SK-N-SH treated with all-trans-retinoic acid at 6 μM for 48 hours (cell line): ENCODE data around the gene ZBTB7C.
A peak's percentile ranks its signal among the peaks of the same experiment; 100 is the strongest.

Experiments
- ATAC-seq: fragments of 200-7000 bp; cut with Tn5 transposase; 3 replicates; pipeline ENCODE4 v1.9.1; 2020; ENCODE audit warnings: mild to moderate bottlenecking, moderate library complexity
- ARNTL ChIP-seq: fragments of 450-650 bp; formaldehyde crosslinking; IDR thresholded peaks from 2 replicates; pipeline ENCODE4 v1.5.0; 2020; ENCODE audit warnings: low read depth, mild to moderate bottlenecking, moderate library complexity, borderline replicate concordance
- BACH2 ChIP-seq: fragments of 250-450 bp; sonication (Bioruptor Pico); IDR thresholded peaks from 2 replicates; pipeline ENCODE4 v1.9.0; 2021; ENCODE audit warnings: mild to moderate bottlenecking, borderline replicate concordance
- CREB5 ChIP-seq: fragments of 250-450 bp; sonication (Bioruptor Pico); IDR thresholded peaks from 2 replicates; pipeline ENCODE4 v1.5.1; 2020; ENCODE audit warnings: low read depth, mild to moderate bottlenecking, moderate library complexity
- CSDC2 ChIP-seq: fragments of 250-450 bp; sonication (Bioruptor Pico); IDR thresholded peaks from 2 replicates; pipeline ENCODE4 v1.5.0; 2020; ENCODE audit warnings: mild to moderate bottlenecking, moderate library complexity
- ESRRG ChIP-seq: fragments of 250-450 bp; sonication (Bioruptor Pico); IDR thresholded peaks from 2 replicates; pipeline ENCODE4 v1.6.1; 2021; ENCODE audit warnings: mild to moderate bottlenecking
- ISL1 ChIP-seq: fragments of 250-450 bp; sonication (Bioruptor Pico); IDR thresholded peaks from 2 replicates; pipeline ENCODE4 v2.1.2; 2022; ENCODE audit warnings: mild to moderate bottlenecking, moderate library complexity
- OSR1 ChIP-seq: fragments of 250-450 bp; sonication (Bioruptor Pico); IDR thresholded peaks from 2 replicates; pipeline ENCODE4 v1.8.0; 2022; ENCODE audit warnings: moderate library complexity, mild to moderate bottlenecking, inconsistent platforms
- POU6F1 ChIP-seq: fragments of 250-450 bp; sonication (Bioruptor Pico); IDR thresholded peaks from 2 replicates; pipeline ENCODE4 v1.8.0; 2021; ENCODE audit warnings: low read depth, mild to moderate bottlenecking, moderate library complexity, borderline replicate concordance
- PPARA ChIP-seq: fragments of 250-450 bp; sonication (Bioruptor Pico); IDR thresholded peaks from 2 replicates; pipeline ENCODE4 v1.5.0; 2020; ENCODE audit warnings: mild to moderate bottlenecking, borderline replicate concordance
- RARB ChIP-seq: fragments of 250-450 bp; sonication (Bioruptor Pico); IDR thresholded peaks from 2 replicates; pipeline ENCODE4 v1.8.0; 2021; ENCODE audit warnings: mild to moderate bottlenecking, moderate library complexity
- SNAI2 ChIP-seq: fragments of 250-450 bp; sonication (Bioruptor Pico); IDR thresholded peaks from 2 replicates; pipeline ENCODE4 v1.5.0; 2020; ENCODE audit warnings: mild to moderate bottlenecking, moderate library complexity
- TCF4 ChIP-seq: fragments of 250-450 bp; sonication (Bioruptor Pico); IDR thresholded peaks from 2 replicates; pipeline ENCODE4 v1.8.0; 2021; ENCODE audit warnings: mild to moderate bottlenecking, moderate library complexity, borderline replicate concordance
- TOX ChIP-seq: fragments of 250-450 bp; sonication (Bioruptor Pico); IDR thresholded peaks from 2 replicates; pipeline ENCODE4 v1.8.0; 2021; ENCODE audit warnings: mild to moderate bottlenecking, moderate library complexity, borderline replicate concordance
- ZC3H10 ChIP-seq: fragments of 250-450 bp; sonication (Bioruptor Pico); IDR thresholded peaks from 2 replicates; pipeline ENCODE4 v1.5.1; 2021; ENCODE audit warnings: mild to moderate bottlenecking, moderate library complexity
- ZFP3 ChIP-seq: fragments of 250-450 bp; sonication (Bioruptor Pico); IDR thresholded peaks from 2 replicates; pipeline ENCODE4 v1.5.0; 2020; ENCODE audit warnings: mild to moderate bottlenecking, moderate library complexity
- ZFP30 ChIP-seq: fragments of 450-650 bp; formaldehyde crosslinking; IDR thresholded peaks from 2 replicates; pipeline ENCODE4 v1.5.0; 2022; ENCODE audit warnings: mild to moderate bottlenecking, moderate library complexity
- ZNF565 ChIP-seq: fragments of 450-650 bp; formaldehyde crosslinking; conservative IDR thresholded peaks from 2 replicates; pipeline ENCODE4 v1.5.0; 2020; ENCODE audit warnings: low read depth, mild to moderate bottlenecking, moderate library complexity
- ZNF70 ChIP-seq: fragments of 450-650 bp; formaldehyde crosslinking; IDR thresholded peaks from 2 replicates; pipeline ENCODE4 v1.5.0; 2020; ENCODE audit warnings: mild to moderate bottlenecking, moderate library complexity
- ZNF8 ChIP-seq: fragments of 450-650 bp; formaldehyde crosslinking; IDR thresholded peaks from 2 replicates; pipeline ENCODE4 v1.5.0; 2020; ENCODE audit warnings: mild to moderate bottlenecking, moderate library complexity
- TF ChIP-seq, protein P1 (sequence below): fragments of 250-450 bp; sonication (Bioruptor Pico); IDR thresholded peaks from 2 replicates; pipeline ENCODE4 v1.8.0; 2020; ENCODE audit warnings: mild to moderate bottlenecking, moderate library complexity, borderline replicate concordance
- TF ChIP-seq, protein P2 (sequence below): fragments of 250-450 bp; sonication (Bioruptor Pico); IDR thresholded peaks from 2 replicates; pipeline ENCODE4 v1.5.1; 2021; ENCODE audit warnings: mild to moderate bottlenecking, moderate library complexity
- TF ChIP-seq, protein P3 (sequence below): fragments of 250-450 bp; sonication (Bioruptor Pico); IDR thresholded peaks from 2 replicates; pipeline ENCODE4 v1.5.0; 2020; ENCODE audit warnings: mild to moderate bottlenecking, moderate library complexity

ZBTB7C gene

DNA sequence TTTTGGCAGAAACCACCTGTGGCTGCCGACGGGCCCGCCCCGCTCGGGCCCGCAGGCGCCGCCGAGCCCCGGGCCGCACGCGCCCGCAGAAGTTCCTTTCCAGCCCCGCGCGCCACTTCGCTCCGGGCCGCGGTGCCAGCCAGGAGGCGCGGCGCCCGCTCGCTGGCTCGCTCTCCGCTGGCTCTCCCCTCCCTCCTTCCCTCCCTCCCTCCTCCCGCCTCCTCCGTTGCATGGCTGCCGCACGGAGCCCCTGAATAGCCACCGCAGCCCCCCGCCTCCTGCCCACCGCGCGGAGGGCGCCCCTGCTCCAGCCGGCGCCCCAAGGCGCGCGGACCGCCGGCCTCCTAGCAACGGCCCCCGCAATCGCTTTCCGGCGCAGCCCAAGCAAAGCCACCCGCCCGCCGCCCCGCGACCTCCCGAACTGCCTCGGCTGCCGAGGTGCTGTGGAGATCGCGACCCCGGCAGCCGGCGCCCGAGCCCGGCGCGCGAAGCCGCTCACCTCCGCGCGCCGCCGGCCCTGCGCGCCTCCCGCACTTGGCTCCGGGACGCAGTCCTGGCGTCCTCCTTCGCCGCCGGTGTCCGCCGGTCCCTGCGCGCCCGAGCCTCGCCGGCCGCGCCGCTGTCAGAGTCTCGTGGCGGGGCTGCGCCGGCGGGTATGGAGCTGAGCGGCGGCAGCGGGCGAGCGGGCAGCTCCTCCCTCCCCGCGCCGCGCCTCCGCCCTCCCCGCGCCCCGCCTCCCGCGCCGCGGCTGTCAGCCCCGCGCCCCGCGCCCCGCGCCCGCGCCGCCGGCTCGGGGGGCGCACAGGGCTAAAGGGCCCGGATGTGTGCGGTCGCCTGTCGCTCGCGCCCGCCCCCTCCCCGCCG lies at the start of gene ZBTB7C:
Gene ZBTB7C, minus strand, starts transcription at position 657 of the 864 bp plus-strand sequence.
- peak; percentile 11; the same call in 2 of the 3 replicates for ATAC-seq
- TF ChIP-seq, protein P1, sequence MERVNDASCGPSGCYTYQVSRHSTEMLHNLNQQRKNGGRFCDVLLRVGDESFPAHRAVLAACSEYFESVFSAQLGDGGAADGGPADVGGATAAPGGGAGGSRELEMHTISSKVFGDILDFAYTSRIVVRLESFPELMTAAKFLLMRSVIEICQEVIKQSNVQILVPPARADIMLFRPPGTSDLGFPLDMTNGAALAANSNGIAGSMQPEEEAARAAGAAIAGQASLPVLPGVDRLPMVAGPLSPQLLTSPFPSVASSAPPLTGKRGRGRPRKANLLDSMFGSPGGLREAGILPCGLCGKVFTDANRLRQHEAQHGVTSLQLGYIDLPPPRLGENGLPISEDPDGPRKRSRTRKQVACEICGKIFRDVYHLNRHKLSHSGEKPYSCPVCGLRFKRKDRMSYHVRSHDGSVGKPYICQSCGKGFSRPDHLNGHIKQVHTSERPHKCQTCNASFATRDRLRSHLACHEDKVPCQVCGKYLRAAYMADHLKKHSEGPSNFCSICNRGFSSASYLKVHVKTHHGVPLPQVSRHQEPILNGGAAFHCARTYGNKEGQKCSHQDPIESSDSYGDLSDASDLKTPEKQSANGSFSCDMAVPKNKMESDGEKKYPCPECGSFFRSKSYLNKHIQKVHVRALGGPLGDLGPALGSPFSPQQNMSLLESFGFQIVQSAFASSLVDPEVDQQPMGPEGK = no peak
- TF ChIP-seq CREB5 = no peak

DNA sequence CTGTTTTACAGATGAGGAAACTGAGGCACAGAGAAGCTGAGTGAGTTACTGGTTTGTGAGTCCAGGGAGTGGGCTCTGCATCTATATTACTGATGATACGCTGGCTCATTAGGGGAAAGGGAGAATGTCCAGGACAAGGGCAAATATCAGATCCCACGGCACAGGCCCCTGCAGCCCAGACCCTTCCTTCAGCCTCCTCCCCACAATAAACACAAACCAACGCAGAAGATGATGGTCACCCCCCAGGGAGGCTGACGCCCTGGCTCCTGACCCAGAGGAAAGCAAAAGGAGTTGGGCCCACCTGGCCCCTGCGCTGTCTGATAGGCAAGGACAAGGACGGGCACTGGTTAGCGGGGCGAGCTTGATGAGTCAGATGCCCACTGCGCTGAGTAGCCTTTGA lies 47.7 kb upstream of the ZBTB7C start:
- TF ChIP-seq CREB5 (no peak), PPARA (no peak), BACH2 (no peak), ZC3H10 (CRISPR knock-in tag) (no peak), ZNF565 (CRISPR knock-in tag) (no peak), POU6F1 (CRISPR knock-in tag) (no peak), ESRRG (CRISPR knock-in tag) (no peak), CSDC2 (CRISPR knock-in tag) (no peak)
- ATAC-seq = no peak

DNA sequence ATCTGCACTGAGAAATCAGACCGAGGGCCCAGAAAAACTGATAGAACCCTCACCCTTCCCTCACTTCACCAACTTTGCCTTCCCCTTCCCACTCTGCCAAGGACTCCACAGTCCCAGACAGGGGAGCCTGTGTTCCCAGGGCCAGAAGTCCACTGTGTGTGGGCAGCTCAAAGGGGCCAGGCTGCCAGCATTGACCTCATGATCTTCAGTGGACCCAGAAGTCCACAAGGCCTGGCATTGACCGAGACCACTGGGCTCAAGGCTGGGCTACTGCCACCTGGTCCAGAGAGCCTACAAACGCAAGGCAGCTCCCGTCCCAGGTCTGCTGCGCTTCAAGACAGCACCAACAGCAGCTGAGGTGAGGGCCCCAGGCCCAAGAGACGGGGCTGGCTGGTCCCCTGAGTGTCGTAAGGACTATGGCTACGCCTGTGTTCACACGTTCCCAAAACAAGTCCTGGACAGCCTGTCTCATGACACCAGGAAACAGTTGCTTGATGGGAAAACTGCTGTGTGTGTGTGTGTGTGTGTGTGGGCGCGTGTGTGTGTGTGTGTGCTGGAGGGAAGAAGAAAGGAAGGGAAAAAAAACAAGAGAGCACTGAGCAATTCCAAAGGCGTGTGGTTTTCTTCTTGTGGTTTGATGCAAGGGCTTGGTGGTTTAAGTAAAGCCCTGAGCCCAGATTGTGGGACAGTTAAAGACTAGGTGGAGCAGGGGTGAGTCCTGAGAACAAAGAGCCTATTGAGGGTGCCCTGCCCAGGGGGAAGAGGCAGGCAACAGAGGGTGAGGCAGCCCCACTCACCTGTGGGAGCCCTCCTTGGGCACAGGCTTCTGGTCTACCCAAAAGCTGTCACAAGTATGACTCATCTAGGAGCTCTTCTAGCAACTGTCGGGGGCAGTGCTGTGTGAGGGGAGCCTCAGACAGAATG lies 46.6 kb upstream of the ZBTB7C start:
- peak; percentile 53 for ATAC-seq
- TF ChIP-seq ZFP3 (CRISPR knock-in tag) = no peak
- TF ChIP-seq ZC3H10 (CRISPR knock-in tag) = no peak
- no peak for TF ChIP-seq CREB5
- no peak for TF ChIP-seq BACH2
- TF ChIP-seq OSR1 (CRISPR knock-in tag) = no peak
- TF ChIP-seq POU6F1 (CRISPR knock-in tag) = no peak
- no peak for TF ChIP-seq ARNTL
- no peak for TF ChIP-seq SNAI2
- TF ChIP-seq TCF4 (CRISPR knock-in tag) = no peak
- TF ChIP-seq PPARA = no peak
- no peak for TF ChIP-seq ZNF8
- TF ChIP-seq ZNF565 (CRISPR knock-in tag) = no peak
- no peak for TF ChIP-seq ZFP30 (CRISPR knock-in tag)
- no peak for TF ChIP-seq RARB (CRISPR knock-in tag)
- no peak for TF ChIP-seq ZNF70
- TF ChIP-seq, protein P2, sequence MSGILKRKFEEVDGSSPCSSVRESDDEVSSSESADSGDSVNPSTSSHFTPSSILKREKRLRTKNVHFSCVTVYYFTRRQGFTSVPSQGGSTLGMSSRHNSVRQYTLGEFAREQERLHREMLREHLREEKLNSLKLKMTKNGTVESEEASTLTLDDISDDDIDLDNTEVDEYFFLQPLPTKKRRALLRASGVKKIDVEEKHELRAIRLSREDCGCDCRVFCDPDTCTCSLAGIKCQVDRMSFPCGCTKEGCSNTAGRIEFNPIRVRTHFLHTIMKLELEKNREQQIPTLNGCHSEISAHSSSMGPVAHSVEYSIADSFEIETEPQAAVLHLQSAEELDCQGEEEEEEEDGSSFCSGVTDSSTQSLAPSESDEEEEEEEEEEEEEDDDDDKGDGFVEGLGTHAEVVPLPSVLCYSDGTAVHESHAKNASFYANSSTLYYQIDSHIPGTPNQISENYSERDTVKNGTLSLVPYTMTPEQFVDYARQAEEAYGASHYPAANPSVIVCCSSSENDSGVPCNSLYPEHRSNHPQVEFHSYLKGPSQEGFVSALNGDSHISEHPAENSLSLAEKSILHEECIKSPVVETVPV (CRISPR knock-in tag) = no peak
- TF ChIP-seq, protein P3, sequence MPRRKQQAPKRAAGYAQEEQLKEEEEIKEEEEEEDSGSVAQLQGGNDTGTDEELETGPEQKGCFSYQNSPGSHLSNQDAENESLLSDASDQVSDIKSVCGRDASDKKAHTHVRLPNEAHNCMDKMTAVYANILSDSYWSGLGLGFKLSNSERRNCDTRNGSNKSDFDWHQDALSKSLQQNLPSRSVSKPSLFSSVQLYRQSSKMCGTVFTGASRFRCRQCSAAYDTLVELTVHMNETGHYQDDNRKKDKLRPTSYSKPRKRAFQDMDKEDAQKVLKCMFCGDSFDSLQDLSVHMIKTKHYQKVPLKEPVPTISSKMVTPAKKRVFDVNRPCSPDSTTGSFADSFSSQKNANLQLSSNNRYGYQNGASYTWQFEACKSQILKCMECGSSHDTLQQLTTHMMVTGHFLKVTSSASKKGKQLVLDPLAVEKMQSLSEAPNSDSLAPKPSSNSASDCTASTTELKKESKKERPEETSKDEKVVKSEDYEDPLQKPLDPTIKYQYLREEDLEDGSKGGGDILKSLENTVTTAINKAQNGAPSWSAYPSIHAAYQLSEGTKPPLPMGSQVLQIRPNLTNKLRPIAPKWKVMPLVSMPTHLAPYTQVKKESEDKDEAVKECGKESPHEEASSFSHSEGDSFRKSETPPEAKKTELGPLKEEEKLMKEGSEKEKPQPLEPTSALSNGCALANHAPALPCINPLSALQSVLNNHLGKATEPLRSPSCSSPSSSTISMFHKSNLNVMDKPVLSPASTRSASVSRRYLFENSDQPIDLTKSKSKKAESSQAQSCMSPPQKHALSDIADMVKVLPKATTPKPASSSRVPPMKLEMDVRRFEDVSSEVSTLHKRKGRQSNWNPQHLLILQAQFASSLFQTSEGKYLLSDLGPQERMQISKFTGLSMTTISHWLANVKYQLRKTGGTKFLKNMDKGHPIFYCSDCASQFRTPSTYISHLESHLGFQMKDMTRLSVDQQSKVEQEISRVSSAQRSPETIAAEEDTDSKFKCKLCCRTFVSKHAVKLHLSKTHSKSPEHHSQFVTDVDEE (CRISPR knock-in tag) = no peak
- TF ChIP-seq ESRRG (CRISPR knock-in tag) = no peak
- TF ChIP-seq TOX (CRISPR knock-in tag) = no peak
- no peak for TF ChIP-seq ISL1 (CRISPR knock-in tag)
